ENCODE measurements around the gene TCP11.
A peak's percentile ranks its signal among the peaks of the same experiment; 100 is the strongest.

The TCP11 gene

DNA sequence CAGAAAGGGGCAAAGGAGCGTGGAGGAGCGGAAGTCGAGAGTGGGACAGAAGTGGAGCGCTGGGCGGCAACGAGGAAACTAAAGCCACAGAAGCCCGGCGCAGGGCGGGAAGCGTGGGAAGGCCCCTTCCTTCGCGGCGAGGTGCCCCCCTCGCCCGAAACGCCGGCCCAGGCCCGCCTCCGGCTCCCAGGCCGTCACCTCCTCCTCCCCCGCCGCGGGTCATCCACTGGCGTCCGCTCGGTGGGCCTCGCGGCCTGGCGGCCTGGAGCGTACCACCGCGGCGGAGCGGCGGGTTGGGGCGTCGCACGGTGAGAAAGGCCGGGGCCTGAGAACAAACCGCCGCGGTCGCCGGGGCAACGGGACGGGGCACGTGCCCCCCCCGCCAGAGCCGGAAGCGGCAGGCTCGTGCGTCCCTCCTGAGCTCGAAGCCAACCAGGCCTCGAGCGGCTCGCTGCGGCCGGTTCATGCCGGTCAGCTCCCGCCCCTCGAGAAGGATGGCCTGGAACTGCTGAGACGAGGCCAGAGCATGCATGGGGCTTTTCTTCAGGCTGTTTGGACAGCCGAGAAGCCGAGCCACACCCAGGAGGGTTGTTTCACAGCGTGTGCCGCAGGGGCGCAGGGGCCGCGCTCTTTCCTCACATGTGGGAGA is at the start of gene TCP11:
TCP11 (minus strand) TSS at position 333 of the 649 bp plus-strand sequence. CDS start 469 bp downstream, outside the sequence.
- DNase-seq = peak; percentile 39

DNA sequence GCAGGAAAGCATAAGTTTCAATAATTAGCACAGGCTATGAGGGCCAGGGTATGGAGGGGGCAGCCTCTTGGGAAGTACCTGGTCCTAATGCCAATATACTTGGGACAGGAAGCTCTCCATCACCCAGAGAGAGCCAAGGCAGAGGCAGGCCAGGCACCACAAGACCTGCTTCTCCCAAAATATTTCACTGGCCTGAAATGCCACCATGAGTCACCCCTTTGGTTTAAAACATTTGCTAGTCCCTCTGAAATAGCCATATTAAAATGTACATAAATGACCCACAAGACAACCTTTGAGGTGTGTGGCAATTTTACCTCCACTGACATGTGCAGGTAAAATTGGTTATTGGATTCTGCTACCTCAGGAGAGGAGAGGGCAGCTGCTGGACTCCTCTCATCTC is 49.2 kb upstream of the TCP11 start:
- no peak for DNase-seq

- no peak for DNase-seq
Observed at GRCh38 chr6:35188886-35189285, 47.7 kb upstream of the TCP11 start.

DNA sequence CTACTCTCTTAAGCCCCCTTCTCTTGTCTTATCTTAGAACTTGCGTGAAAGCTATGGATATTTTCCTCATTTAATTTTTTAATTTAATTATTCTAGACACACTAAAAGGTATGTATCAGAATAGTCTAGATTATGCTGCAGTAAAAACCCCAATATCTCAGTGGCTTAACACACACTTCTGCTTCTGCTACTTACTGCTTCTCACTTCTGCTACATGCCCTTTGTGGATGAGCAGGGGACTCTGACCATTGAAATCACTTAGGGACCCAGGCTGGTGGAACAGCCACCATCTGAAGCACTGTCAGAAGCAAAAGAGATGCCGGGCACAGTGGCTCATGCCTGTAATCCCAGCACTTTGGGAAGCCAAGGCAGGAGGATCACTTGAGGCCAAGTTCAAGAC is 45.4 kb upstream of the TCP11 start:
- DNase-seq = no peak

DNA sequence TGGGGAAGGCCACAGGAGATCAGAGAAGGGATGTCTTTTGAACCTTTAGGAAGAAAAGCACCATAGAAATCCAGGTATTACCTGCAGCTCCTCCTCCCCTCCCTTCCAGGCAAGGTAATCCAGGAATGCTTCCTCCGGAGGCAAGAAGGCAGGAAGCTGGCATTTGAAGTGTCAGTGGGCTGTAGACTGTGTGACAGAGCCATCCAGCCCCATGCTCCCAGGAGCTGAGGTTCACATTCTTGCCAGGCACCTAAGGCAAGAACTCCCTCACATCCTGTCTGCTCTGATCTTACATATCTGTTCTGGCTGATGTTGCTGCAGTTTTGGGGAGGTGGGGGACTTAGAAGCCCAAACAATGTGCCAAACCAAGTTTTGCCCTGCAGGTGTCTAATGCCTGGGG is 44.8 kb upstream of the TCP11 start:
- no peak for DNase-seq

DNA sequence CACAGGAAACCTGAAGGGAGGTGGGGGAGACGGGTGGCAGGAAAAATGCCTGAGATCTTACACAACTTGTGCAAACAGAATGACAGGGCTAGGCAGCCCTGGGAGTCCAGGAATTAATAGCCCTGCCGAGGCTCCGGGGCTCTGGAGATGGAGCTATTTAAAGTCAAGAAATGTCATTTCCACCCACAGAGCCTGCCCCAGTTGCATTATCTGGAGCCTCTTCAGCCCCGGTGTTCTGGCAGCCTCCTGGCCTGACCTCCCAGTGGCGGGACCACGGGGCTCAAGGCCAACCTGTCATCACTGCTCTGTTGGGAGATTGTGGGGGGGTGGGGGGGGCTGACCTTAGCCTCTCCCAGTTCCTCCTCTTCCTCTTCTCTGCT is 44.2 kb upstream of the TCP11 start:
- no peak for DNase-seq

DNA sequence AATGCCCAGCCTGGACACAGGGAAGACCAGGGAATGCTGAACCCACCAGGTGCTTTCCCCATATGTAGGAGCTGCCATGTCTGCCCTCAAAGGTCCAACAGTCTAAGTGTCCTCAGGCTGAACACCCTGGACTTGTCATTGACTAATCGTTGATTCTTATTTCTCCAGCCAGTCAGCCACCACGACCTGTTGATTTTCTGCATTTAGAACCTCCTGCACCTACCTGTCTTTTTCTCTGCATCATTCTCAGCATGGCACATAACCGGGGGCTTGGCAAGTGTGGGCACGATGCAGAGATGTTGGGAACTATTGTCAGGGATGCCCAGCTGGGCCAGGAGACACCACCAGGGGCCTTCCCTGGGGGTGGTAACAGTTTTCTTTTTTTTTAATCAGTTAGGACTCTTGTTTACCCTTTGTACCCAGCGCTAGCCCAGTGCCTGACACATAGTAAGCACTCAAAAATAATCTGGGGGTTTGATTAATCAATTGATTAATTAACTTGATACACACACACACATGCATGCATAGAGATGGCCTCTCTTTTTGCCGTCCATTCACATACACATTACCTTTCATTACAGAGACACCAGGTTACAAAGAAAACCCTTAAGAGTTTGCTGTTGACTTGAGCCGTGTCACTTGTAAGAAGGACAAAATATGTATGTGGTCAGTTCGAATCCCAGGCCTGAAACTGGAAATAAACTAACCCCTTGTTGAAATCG is 43.6 kb upstream of the TCP11 start:
- no peak for DNase-seq

GRCh38 chr6:35183935-35184334 is 42.8 kb upstream of the TCP11 start:
- DNase-seq = no peak

DNA sequence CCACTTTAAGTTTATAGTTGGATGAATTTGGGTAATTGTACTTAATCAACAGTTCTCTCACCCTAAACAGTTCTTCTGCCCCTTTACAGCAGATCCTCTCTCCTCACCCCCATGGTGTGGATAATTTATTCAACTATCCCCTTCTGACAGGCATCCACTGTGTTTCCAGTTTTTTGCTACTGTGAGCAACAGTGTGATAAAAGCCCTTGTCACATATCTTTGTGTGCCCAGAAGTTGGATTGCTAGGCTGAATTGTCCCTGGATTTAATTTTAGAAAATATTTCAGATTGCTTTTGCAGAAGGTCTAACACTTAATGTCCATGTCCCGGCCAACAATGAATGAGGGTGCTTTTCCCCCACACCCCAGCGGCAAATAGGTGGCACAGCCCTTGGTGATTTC is 42.1 kb upstream of the TCP11 start:
- no peak for DNase-seq

DNA sequence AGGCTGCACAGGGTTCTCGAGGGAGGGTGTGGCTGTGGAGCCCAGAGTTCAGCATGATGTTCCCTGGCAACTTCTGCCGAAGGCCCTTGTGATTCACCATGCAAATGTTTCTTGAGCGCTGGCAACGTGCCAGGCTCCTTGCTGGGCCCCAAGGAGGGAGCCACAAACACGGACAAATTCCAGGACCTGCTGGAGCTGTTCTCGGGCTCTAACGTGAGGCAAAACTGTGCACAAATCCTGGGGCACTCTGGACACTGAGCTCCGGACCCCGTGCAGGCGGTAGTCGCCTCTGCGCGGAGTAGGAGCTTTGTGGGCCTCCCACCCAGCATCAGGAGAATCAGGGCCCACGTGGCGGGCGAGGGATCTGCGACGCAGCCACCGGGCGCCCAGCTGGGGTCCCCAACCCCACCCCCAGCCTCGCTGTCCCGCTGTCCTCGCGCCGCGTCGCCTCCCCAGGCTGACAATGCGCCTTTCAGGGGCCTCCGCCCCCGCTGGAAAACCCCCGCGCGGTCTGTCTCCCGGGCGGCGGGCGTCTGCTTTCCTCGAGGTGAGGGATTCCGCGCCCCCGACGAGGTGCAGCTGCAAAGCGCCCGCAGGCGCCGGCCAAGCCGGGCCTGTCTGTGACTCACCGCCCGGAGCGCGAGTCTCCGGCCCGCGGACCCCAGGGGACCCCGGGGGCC is 40.9 kb upstream of the TCP11 start:
- DNase-seq = peak; percentile 6

GRCh38 chr6:35181308-35181932 is 40.3 kb upstream of the TCP11 start:
- DNase-seq = no peak

DNA sequence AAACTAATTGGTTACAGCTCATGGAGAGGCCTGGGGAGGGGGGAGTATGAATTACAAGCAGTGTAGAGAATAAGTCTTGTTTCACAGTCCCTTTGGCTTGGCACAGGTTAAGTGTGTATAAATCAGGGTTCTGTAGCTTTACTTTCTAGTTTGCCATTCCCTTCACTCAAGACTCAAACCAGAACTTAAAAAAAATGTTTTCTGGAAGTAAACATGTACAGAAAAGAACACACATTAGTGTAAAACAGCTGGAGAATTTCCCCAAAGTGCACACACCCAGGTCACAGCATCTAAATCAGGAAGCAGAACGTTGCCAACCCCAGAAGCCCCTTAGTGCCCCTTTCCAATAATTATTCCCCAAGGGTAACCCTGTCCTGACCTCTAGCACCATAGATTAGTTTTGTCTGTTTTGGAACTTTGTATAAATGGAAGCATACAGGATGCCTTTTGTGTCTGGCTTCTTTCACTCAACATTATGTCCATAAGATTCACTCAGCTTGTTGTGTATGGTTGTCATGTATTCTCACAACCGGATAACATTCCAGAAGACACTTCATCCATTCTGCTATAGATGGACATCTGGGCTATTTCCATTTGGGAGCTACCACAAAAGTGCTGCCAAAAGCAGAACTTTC is 38.9 kb upstream of the TCP11 start:
- no peak for DNase-seq

GRCh38 chr6:35178932-35179832 is 38.0 kb upstream of the TCP11 start:
- no peak for DNase-seq

DNA sequence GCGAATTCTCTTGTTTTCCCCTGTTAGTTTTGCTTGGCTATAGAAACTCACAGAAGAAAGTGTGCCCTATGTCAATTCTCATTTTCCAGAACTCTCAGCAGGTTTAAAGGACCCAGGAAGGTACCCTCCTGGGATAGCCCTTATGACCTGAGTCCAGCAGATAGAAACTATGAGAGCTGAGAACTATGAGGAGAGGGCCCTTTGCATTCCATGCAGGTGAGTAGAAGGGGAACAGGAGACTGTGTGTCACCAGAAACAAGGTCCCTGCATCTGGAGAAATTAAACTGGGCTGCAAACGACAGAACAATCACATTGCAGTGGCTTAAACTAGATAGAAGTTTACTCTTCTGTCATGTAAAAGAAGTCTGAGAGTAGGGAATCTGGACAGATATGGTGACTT is 36.9 kb upstream of the TCP11 start:
- DNase-seq = no peak

- DNase-seq = no peak
Observed at GRCh38 chr6:35177596-35177995, 36.5 kb upstream of the TCP11 start.

DNA sequence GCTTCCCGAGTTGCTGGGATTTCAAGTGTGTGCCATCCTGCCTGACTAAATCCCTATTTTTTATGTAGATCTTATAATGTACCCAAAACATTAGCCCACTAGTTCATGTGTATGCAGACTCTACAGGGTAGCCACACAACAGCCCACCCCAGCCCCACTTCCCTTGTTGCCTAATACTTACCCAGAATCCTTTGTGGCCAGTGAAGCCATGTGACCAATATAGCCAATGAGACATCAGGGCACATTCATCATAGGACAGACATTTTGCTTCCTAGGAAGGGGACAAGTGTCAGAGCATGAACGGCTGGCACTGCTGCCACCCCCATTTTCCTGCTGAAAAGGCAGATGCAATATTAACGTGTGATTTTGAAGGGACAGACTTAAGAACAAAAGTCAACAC is 36.0 kb upstream of the TCP11 start:
- no peak for DNase-seq

DNA sequence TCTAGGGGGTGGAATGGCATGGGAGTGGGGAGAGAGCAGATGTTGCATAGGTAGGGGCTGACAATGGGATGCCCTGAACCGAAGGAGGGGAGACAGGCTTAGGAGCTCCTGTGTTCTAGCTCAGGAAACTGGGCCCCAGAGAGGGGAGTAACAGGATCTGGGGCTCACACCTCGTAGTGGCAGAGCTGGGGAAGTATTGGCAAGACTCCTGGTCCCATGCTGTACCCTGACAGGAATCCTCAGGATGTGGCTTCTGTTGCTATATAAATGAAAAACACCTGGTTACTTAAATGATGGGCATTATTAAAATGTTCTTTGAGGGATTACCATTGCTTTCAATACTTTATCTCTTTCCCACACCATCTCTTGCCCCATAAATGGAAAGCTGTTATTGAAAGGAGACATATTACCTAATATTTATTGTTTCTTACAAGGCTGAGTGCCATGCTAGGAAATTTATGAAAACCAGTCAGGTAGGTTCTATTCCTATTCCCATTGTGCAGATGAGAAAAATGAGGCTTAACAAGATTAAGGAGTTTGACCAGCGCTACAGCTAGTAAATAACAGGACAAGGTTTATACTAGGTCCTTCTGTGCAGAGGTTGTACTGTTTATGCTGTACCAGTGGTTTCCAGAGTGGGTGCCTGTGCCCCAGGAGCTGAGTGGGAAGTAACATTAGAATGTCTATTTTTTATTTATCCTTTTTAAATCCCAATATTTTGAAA is 35.3 kb upstream of the TCP11 start:
- DNase-seq = no peak

- DNase-seq = no peak
Observed at GRCh38 chr6:35174501-35174900, 33.4 kb upstream of the TCP11 start.

DNA sequence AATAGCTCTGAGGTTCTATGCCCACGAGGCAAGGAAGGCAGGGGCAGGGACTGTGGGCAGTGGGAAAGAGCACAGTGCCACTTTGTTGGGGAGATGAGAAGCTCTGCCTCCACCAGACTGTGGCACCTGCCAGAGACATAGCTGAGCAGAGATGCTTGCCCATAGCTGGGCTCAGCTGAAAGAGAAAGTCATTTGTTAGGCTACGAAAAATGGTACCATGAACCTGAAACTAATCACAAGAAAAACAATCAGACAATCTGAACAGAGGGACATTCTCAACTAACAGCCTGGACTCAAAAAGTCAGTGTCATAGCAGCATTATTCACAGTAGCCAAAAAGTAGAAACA is 32.9 kb upstream of the TCP11 start:
- no peak for DNase-seq

DNA sequence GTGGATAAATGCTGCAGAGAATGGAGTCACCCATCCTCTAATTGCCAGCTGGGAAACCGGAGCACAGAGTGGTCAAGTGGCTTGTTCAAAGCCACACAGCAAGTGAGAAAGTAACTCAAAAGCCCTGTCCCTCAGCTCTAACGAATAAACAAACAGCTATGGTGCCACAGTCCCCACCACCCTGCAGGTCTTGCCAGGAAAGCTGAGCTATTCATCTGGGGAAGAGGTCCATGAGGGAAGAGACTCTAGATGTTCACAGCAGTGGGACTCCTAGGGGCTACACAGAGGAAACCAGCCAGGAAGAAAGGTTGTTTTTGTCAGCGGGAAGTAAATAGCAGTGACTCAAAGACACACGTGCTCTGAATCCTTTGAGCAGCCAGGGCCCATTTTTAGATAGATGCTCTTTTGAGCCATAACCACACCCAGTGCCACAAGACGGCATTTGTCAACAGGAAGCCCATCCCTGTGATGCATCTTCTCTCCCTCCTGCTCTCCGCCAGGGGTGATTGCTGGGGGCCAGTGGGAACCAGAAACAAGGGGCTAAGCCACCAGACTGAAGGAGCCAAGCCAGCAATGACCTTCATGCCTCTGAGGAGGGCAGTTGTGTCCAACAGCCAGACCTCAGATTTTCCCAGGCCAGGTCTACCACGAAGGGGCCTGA is 32.4 kb upstream of the TCP11 start:
- no peak for DNase-seq

DNA sequence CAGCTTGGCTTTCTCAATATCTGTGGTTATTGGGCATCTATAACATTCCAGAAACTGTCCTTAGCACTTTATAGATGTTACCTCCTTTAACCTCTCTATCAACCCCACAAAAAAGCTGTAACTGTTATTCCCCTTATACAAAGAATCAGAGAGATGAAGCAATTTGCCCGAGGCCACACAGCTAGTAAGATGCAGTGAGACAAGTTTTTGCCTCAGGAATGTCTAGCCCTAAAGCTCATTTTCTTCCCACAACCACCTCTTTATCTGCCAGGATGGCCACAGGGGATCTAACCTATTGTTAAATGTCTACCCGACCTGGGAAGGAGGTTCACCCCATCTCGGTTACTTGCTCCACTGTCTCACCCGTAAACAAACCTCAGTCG is 31.9 kb upstream of the TCP11 start:
- DNase-seq = no peak

Data from suppressor macrophage treated with lipopolysaccharide for 4 hours (primary cell).